ENCODE measurements around the gene LCN12. TPM values are rescaled to one million over a fixed set of nuclear protein-coding genes. Genes with fewer than 3 reads are reported as not detected.

LCN12 gene
- total RNA-seq, 1 donor from 2014 or later, result 3.4 TPM

DNA sequence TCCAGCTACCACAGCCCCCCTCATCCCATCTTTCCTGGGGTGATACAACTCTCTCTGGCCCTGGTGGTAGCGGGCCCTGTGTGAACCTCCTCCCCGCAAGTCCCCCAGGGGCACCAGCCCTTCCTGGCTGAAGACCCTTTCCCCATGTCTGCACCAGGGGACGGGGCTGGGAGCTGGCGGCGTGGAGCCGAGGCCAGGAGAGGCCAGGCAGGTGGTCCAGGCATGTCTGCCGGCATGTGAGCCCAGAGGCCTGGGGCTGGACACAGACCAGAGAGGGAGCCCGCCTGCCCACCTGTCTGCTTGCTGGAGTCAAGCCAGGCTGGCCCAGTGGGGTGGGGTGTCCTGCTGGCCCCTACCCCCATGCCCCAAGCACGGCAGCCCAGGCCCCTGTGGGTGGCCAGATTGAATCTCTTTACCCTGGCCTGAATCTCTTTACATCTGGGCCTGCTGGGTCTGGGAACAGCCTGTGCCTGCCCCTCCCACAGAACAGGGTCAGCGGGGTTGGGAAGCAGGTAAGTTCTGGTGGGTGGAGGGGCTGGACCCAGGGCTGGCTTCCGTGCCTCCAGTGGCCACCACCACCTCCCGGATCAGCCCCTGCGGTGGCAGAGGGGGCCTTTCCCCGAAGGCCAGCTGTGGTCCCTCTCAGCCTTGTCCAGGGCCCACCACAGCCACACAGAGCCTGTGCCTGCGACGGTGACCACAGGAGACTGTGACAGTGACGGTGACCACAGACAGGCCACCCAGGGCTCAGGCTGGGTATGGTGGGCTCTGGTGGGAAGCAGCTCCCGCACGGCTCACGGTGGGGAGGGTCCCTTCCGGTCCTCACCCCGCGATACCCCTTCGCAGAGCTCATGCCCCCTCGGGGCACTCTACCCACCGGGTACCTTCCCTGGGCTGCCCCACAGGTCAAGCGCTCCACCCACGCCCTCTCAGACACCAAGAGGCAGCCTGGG, 7.1 kb downstream of the LCN12 start:
- no peak for DNase-seq (ENCODE audit: low spot score)

DNA sequence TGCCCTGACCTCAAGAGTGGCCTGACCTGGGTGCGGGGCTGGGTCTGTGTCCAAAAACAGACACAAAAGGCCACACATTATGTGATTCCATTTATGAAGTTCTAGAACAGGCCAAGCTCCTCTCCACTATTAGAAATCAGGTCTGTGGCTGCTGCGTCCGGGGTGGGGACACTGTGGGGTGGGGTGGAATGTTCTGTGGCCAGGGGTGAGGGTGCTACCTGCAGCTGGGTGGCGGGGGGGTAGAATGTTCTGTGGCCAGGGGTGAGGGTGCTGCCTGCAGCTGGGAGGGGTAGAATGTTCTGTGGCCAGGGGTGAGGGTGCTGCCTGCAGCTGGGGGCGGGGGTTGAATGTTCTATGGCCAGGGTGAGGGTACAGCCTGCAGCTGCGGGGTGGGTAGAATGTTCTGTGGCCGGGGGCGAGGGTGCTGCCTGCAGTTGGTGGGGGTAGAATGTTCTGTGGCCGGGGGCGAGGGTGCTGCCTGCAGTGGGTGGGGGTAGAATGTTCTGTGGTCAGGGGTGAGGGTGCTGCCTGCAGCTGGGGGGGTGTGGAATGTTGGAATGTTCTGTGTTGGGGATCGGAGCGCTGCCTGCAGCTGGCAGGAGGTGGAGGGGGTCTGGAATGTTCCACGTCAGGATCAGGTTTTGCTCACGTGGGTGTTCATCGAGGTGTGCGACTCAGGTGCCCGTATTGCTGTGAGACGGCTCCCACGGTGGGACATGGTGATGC, 8.3 kb downstream of the LCN12 start:
- no peak for DNase-seq (ENCODE audit: low spot score)

DNA sequence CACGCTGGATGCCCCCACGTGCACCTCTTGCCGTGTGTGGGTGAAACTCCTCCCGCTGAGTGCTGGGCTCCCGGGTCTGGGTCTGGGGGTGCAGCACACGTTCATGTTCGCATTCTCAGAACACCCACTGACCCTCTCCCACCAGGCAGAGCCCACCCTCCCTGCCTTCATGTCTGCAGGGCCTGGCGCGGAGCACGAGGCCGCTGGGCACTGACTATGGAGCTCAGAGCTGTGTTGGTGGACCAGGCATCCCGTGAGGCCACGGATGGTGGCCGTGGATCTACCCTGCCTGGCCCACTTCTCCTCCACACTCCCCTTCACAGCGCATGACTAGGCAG, 8.8 kb downstream of the LCN12 start:
- DNase-seq (ENCODE audit: low spot score), result no peak

DNA sequence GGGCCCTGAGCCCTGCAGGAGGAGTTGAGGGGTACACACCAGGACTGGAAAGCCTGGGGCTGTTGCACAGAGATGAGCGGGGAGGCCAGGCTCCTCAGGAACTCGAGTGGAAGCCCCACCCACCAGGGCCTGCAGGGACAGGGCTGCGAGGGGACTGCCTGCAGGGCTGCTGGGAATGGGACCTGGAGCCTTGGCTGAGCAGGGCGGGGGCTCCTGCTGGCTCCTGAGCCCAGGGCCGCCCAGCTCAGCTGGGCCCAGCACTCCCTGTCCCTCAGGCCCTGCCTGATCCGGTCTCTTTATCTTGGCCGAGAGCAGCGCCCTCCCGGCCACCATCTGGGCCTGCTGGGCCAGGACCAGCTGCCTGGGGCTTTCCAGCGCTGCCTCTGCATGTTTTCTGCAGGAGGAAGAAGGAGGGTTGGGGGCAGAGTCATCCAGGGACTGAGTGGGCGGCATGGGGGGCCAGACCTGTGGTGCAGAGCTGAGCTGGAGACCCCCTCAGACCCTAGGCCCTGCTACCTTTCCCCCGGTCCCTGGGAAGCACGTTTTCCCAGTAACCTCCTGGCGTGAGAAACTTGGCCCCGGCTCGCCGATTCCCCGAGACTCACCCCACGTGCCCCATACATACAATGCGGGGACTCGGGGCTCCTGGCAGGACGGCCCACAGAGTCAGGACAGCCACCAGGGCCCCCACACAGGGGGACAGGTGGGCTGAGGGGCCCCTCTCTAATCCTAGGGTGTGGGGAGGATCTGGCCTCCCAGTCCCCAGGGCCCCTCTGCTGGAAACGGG, 9.4 kb downstream of the LCN12 start:
- DNase-seq (ENCODE audit: low spot score), result no peak

DNA sequence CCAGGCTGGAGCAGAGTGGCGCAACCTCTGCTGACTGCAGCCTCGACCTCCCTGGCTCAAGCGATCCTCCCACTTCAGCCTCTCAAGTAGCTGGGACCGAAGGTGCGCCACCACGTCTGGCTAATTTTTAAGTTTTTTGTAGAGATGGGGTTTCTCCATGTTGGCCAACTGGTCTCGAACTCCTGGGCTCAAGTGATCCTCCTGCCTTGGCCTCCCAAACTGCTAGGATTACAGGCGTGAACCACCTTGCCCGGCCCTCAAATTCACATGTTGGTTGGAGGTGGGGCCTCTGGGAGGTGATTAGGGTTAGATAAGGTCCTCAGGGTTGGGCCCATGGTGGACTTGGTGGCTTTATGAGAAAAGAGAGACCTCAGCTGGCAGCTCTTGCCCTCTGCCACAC, 10.1 kb downstream of the LCN12 start:
- DNase-seq (ENCODE audit: low spot score), result no peak

DNA sequence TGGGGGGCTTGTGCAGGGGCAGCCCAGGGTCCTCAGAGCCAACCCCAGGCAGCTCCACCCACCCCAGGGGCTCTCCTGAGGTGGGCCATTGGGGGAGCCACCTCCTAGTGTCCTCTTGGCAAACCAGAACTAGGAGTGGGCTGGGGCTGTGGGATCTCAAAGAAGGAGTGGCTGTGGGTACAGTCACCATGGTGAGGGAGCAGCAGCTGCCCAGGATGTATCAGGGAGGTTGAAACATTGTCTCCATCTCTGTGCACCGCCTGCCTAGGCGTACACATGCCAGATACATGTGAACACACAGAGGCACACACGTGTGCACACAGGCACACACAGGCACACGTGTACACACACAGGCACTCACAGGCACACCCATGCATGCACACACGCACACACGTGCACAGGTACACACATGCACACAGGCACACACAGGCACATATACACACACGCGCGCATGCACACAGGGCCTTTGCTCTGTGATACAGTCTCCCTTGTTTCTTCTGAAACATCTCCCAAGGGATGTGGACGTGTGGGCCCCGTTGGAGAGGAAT, 10.7 kb downstream of the LCN12 start:
- no peak for DNase-seq (ENCODE audit: low spot score)

DNA sequence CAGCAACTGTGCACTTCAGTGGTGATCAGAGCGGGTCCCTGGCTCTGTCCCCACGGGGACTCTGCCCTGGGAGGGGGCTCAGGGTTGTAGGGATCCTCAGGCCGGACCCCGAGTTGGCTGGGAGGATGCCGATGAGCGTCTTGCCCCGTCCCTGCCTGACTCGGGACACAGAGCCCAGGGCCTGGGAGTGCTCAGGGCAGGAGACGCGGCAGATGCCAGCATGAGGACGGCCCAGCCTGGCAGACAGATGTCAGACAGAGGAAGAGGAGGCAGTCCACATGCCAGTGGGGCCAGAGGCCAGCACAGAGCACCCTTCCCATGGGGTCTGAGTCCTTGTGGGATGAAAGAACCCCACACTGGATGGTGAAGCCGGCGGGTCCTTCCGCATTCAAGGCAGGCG, 11.3 kb downstream of the LCN12 start:
- no peak for DNase-seq (ENCODE audit: low spot score)

DNA sequence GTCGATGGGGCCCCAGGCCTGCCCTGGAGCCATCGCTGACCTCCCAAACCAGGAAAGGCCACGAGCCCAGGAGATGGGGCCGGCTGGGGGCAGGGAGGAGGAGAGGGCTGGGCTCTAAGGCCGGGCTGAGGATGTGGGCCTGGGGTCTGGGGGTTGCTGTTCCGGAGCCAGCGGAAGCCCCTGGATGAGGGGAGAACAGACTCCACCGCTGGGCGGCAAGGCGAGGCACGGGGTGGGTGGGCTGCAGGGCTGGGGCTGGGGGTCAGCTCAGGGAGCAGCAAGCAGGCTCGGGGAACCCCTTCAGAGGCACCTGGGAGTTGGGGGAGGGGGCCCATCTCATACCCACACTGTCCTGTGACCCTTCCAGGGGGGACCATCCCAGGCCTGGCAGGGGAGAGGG, 11.7 kb downstream of the LCN12 start:
- DNase-seq (ENCODE audit: low spot score), result no peak

DNA sequence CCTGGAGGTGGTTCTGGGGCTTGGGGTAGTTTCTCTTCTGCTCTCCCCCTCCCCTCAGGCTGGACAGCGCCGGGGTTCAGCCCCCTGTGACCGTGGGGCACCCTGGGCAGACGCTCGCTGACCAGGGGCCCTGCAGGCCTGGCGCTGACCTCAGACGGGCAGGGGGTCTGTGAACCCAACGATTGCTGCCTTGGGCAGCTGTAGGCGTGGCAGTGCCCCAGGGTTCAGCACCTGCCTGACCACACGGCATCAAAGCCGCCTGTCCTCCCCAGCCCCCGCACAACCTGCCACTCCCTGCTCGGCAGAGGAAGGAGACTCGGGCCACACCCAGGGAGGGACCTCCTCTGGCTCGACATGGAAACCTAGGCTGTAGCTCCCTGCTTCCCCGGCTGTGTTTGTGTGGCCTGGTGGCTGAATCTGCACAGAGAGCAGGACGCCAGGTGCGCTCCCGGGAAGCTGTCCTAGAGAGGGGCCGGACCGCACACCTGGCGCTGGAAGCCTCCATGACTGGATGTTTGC, 12.2 kb downstream of the LCN12 start:
- DNase-seq (ENCODE audit: low spot score), result no peak

DNA sequence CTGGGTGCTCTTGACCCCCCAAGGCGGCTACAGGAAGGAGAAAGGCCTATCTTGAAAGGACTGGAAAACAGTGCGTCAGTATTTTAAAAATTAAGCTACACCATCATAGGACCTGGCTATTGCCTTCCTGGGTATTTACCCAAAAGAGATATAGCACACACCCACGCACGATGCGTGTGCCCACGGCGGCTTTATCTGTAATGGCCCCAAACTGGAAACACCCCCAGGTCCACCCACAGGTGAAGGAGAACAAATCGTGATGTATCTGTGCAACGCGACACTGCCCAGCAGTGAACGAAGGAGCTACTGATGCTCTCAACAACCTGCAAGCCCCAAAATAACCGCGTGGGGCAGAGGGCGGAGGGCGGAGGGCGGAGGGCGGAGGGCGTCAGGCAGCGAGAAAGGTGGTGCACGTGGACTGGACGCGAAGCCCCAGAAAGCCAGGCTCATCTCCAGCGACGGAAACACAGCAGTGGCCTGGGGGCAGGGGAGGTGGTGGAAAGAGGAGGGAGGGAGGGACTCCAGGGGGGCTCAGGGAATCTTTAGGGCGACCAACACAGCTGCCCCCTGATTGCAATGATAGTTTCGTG, 12.9 kb downstream of the LCN12 start:
- no peak for DNase-seq (ENCODE audit: low spot score)

DNA sequence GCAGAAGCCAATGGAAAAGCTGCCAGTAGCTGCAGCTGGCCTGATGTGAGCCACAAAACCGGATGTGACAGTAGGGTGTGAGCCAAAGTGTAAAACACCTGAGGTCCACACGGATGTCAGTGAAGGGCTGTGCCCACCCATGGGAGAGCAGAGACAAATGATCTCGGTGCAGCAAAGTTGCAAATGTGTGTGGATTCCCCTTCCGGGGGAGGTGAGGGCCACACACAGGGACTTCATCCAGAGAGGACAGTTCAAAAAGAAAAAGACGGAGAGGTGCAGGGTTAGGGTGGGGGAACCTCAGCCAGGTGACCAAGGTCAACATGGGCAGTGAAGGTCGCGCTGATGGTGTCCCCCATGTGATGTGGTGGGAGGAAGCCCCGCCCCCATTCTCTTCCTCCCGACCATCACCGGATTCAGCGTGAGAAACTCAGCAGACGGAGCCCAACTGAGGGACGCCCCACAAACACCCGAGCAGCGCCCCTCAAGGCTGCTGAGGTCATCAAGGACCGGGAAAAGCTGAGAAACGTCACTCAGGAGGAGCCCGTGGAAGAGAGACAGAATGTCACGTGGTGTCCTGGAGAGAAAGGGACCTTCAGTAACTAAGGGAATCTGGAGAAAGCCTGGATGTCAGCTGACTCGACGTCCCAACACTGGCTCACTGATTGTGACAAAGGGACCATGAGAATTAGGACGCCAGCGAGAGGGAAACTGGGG, 13.9 kb downstream of the LCN12 start:
- DNase-seq (ENCODE audit: low spot score), result no peak

DNA sequence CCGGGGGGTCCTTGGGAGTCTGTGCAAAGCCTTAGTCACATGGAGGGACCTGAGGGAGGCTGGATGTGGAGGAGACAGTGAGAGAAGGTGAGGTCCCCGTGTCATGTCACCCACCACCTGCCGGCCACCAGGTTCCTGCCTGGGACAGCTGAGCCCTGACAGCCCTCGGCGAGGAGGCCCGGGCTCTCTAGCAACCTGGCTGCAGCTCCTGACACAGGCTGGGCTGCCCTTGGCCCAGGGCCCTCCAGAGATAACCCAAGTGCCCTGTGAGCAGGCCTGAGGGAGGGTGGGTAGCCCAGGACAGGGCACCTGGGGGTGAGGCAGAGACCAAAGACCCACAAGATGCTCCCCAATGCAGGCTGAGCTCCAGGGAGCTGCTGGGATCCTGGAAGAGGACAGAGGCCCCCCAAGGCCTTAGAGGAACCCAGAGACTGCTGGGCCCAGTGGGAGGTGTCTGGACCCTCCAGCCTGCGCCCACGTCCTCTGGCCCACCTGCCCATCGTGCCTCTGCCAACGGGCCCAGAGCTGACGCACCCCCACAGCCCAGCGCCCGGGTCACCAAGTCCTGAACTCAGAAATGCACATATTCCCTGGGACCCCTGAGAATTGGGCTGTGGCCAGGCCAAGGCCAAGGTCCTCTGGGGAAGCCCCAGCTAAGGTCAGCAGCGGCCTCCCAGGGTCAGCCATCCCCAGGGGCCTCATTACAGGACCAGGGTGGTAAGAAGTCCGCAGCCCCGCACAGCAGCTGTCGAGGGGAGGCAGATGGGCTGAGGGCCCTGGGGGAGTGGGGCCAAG, 16.5 kb downstream of the LCN12 start:
- no peak for DNase-seq (ENCODE audit: low spot score)

DNA sequence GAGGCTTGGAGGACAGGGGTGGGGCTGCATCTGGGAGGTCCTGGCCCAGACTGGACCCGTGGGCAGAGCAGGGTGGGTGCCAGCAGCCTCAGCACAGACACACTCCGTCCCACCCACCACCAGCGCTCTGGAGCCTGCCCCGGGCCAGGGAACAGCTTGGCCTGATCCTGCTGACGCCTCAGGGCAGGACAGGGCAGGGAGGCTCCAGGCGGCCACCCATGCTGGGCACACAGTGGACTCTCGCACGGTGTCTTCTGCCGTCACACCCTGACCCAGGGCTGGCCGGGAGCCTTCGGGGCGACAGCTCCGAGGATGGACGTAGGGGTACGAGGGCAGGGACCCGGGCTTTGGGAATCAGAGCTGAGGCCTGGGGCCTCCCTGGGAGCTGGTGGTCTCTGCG, 17.1 kb downstream of the LCN12 start:
- DNase-seq (ENCODE audit: low spot score), result no peak

DNA sequence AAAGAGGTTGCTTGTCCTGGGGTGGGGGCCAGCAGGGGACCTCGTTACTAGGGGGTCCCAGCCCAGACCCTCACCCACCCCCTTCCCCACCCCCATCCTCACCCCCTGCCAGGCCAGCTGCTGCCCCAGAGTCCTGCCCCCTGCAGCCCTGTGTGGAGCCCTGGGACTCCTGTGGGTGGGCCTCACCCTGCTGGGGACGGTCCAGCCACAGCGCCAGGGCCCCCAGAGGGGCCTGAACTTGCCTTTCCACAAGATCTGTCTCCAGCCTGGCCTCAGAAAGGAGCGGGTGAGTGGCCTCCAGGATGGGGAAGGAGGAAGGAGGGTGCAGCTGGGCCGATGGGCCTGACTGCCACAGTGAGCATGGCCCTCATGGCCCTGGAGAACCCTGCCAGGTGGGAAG, 17.7 kb downstream of the LCN12 start:
- no peak for DNase-seq (ENCODE audit: low spot score)

DNA sequence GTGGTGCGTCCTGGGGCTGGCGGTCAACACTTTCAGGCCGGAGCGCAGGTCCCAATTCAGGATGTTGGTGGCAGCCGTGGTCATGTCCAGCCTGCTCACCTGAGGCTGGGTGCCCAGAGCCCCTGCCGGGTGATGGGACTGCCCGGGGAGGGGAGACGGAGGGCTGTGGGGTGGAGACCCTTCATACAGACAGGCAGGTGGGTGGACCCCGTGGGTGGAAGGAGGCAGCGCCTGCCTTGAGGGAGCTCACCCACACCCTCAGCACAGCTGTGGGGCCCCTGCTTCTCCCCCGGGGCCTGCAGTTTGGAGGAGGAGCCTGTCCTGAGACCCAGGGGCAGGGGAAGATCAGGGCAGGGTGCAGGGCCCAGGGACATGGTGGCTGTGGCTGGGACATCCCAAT, 18.3 kb downstream of the LCN12 start:
- no peak for DNase-seq (ENCODE audit: low spot score)

DNA sequence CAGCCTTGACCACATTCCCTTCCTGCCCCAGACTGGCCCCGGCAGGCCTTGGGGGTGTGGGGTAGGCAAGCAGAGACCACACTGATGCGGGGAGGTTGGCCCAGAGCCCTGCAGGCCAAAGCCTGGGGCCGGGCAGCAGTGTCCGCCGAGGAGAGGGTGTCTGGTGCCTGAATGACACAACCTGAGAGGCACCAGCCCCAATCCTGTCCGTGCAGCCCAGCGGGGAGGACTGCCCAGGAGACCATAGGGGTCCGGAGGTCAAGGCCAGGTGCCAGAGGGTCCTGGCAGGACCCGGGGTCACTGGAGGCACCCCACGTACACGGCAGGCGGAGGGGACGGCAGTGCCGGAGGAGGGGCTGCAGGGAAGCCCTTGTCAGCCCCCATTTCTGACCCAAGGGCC, 19.7 kb downstream of the LCN12 start:
- DNase-seq (ENCODE audit: low spot score), result no peak

DNA sequence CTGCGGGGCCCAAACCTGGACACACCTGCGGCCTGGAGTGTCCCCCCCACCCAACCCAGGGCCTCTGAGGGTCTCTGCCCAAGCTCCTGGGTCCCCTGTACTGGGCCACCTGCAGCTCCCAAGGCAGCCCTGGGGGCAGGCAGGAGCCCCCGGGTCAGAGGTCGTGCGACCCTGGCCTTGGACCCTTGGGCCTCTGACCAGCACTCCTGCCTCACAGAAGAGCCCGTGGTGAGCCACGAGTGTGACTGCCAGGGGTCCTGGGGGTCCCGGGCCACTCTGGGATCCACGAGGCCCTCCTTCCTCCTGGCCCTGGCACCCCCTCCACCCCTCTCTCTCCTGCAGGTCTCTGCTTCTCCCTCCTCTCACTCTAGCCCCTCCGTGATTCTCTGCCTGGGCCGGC, 20.3 kb downstream of the LCN12 start:
- no peak for DNase-seq (ENCODE audit: low spot score)

DNA sequence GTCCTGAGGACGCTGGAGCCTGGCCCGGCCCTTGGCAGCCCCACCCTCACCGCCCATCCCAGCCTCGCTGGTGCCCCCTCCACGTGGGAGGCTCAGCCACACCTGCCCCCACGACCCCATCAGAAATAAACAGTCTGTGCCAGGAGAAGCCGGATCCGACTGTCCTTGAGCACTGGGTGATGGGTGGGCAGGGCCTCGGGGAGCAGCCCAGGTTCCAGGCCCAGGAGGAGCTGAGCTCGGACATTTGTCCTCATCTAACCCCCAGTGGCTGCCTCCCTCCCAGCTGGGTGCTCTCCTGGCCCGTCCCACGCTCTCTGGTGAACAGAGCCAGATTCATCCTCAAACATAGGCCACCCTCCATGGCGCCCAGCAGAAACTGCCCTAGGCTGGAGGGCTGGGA, 20.7 kb downstream of the LCN12 start:
- no peak for DNase-seq (ENCODE audit: low spot score)

DNA sequence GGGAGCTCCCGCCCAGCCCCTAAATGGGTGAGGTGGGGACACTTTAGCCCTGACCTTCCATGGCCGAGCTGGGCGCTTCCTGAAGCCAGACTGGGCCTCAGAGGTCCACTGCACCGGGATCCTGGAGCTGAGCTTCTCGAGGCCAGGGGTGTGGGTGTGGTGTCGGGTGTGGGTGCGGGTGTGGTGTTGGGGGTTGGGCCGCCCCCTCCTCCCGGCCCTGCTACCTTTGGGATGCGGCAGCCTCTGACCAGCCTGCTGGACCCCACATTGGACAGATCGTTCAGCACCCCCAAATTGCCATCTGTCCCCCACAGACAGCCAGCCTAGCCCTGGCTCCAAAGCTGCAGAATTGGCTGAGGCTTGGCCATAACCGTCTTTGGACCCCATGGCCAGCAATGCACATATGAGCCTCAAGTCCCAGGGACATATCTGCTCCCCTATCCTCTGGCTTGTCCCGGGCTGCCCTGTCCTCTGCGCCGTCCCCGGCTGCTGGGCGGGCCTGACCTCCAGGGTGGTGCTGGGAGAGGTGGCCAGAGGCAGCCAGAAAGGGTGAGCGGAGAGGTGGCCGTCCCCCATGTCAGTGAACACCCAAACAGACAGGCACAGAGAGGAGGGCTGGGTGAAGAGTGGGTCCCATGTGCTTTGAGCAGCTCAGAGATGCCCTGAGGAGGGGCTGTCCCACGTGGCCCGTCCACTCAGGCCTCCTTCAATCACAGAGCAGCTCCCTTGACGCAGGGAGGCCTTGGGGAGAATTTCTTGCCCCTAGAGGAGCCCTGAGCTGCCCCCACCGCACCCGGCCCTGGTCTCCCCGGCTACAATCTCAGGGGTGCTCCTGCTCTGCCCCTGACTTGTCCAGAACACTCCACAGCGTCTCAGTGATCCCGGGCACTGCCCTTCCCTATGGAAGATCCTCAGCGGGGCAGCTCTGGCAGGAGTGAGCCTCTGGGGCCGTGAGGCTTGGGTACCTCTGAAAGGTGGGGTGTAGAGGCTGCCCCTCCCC, 21.8 kb downstream of the LCN12 start:
- DNase-seq (ENCODE audit: low spot score), result no peak

Measured in ureter (tissue), 1 donor.